ENCODE results near the gene C19orf25. TPM values are rescaled to one million over a fixed set of nuclear protein-coding genes. Genes with fewer than 3 reads are reported as not detected.

C19orf25 gene
- total and polyA plus RNA-seq, 2 of the 13 experiments (the other 11 are each of a cell fraction or from before 2014, with no cell fraction given) = 14.2 to 32.4 TPM

DNA sequence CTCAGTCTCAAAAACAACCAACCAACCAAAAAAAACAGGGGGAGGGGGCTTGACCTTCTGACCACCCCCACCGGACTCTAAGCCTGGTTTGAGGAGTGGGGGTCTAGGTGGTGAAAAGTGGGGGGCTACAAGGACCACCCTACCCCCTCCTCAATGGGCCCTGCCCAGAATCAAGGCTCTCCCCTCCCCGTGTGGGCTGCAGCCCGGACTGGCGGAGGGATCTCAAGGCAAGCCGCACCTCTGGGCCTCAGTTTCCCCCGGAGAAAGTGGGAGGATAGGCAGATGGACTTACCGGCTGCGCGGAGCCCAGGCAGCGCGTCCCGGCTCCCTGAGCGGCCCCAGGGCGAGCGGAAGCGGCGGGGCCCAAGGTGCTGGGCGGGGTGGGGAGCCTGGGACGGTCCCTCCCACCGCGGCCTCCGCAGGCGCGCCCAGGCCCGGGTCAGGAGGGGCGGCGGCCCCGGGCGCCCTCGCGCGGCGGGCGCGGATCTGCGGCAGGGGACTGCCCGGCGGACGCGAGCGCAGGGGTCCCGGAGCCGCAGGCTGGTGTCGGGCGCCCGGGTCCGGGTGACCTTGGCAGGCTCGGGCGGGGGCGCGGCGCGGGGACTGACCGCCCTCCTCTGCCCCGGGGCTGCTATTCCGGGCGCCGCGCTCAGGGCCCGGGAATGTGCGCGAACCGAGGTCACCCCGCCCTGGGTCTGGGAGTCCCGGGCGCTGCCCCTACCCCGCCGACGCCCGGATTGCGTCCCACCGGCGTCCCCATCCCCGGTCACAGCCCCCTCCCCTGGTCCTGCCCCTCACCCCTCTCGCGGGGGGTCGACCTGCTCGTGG is 33.9 kb upstream of the C19orf25 start, which contains the start of gene ADAMTSL5 (continued):
- no peak for TF ChIP-seq CREB1 (IDR thresholded peaks at IDR 0.05)
- no peak for TF ChIP-seq CREB1 (CRISPR knock-in tag; IDR thresholded peaks at IDR 0.05)
- TF ChIP-seq ZNF383 (CRISPR knock-in tag; IDR thresholded peaks at IDR 0.05; ENCODE audit: borderline replicate concordance) = no peak
- TF ChIP-seq NKX3-1 (CRISPR knock-in tag; IDR thresholded peaks at IDR 0.05) = no peak
- TF ChIP-seq, protein P1, sequence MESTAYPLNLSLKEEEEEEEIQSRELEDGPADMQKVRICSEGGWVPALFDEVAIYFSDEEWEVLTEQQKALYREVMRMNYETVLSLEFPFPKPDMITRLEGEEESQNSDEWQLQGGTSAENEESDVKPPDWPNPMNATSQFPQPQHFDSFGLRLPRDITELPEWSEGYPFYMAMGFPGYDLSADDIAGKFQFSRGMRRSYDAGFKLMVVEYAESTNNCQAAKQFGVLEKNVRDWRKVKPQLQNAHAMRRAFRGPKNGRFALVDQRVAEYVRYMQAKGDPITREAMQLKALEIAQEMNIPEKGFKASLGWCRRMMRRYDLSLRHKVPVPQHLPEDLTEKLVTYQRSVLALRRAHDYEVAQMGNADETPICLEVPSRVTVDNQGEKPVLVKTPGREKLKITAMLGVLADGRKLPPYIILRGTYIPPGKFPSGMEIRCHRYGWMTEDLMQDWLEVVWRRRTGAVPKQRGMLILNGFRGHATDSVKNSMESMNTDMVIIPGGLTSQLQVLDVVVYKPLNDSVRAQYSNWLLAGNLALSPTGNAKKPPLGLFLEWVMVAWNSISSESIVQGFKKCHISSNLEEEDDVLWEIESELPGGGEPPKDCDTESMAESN (CRISPR knock-in tag; conservative IDR thresholded peaks at IDR 0.05) = peak; percentile 59; the same call in 1 of the 2 replicates
- peak; percentile 33; the same call in 1 of the 2 replicates for TF ChIP-seq SIN3A (IDR thresholded peaks at IDR 0.05; ENCODE audit: borderline replicate concordance, low read depth, low read length)
- no peak for TF ChIP-seq PITX1 (CRISPR knock-in tag; IDR thresholded peaks at IDR 0.05)
- no peak for TF ChIP-seq SRSF4 (IDR thresholded peaks at IDR 0.05; ENCODE audit: low read depth, low read length, poor library complexity, severe bottlenecking)
- TF ChIP-seq ZNF235 (CRISPR knock-in tag; IDR thresholded peaks at IDR 0.05; ENCODE audit: borderline replicate concordance) = no peak
- TF ChIP-seq JDP2 (CRISPR knock-in tag; IDR thresholded peaks at IDR 0.05; ENCODE audit: borderline replicate concordance) = no peak
- 0 out of 4 replicates have a peak, but pooled peaks of 1 of the 2 experiments have one; percentile 34 for TF ChIP-seq POLR2A (IDR thresholded peaks at IDR 0.05; ENCODE audit: insufficient read depth in 1 of 2, low read depth in 2 of 2, low read length in 2 of 2)
- TF ChIP-seq, protein P2, sequence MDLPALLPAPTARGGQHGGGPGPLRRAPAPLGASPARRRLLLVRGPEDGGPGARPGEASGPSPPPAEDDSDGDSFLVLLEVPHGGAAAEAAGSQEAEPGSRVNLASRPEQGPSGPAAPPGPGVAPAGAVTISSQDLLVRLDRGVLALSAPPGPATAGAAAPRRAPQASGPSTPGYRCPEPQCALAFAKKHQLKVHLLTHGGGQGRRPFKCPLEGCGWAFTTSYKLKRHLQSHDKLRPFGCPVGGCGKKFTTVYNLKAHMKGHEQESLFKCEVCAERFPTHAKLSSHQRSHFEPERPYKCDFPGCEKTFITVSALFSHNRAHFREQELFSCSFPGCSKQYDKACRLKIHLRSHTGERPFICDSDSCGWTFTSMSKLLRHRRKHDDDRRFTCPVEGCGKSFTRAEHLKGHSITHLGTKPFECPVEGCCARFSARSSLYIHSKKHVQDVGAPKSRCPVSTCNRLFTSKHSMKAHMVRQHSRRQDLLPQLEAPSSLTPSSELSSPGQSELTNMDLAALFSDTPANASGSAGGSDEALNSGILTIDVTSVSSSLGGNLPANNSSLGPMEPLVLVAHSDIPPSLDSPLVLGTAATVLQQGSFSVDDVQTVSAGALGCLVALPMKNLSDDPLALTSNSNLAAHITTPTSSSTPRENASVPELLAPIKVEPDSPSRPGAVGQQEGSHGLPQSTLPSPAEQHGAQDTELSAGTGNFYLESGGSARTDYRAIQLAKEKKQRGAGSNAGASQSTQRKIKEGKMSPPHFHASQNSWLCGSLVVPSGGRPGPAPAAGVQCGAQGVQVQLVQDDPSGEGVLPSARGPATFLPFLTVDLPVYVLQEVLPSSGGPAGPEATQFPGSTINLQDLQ (CRISPR knock-in tag; IDR thresholded peaks at IDR 0.05) = no peak
- no peak for TF ChIP-seq ZSCAN29 (CRISPR knock-in tag; conservative IDR thresholded peaks at IDR 0.05)
- TF ChIP-seq SMYD3 (CRISPR knock-in tag; IDR thresholded peaks at IDR 0.05) = no peak
- TF ChIP-seq ZNF614 (CRISPR knock-in tag; IDR thresholded peaks at IDR 0.05; ENCODE audit: borderline replicate concordance) = no peak
- no peak for TF ChIP-seq TSC22D2 (CRISPR knock-in tag; IDR thresholded peaks at IDR 0.05; ENCODE audit: borderline replicate concordance)
- TF ChIP-seq EZH2 (conservative IDR thresholded peaks at IDR 0.05; ENCODE audit: low read depth, low read length) = no peak
- TF ChIP-seq RBM22 (optimal IDR thresholded peaks at IDR 0.05; ENCODE audit: low read length) = no peak
- TF ChIP-seq IRF2 (CRISPR knock-in tag; IDR thresholded peaks at IDR 0.05) = 0 out of 2 replicates have a peak, but pooled peaks have one; percentile 45
- TF ChIP-seq MAZ (IDR thresholded peaks at IDR 0.05; ENCODE audit: borderline replicate concordance, low read depth, low read length) = no peak
- TF ChIP-seq MAZ (CRISPR knock-in tag; IDR thresholded peaks at IDR 0.05; ENCODE audit: low read depth) = peak; percentile 84
- TF ChIP-seq SUZ12 (IDR thresholded peaks at IDR 0.05; ENCODE audit: low read depth, low read length) = no peak
- peak; percentile 54 for TF ChIP-seq ELF3 (CRISPR knock-in tag; IDR thresholded peaks at IDR 0.05)
- no peak for TF ChIP-seq ZSCAN12 (CRISPR knock-in tag; IDR thresholded peaks at IDR 0.05)
- no peak for TF ChIP-seq FOXC1 (CRISPR knock-in tag; IDR thresholded peaks at IDR 0.05; ENCODE audit: borderline replicate concordance)
- TF ChIP-seq ZNF430 (CRISPR knock-in tag; IDR thresholded peaks at IDR 0.05) = no peak
